NCI-H1105 (cell line): ENCODE data around the gene HDGF.

Experiments used
- DNase-seq: peaks from one replicate; lab custom pipeline; 2025; lab: John Stamatoyannopoulos, UW

The HDGF gene

DNA sequence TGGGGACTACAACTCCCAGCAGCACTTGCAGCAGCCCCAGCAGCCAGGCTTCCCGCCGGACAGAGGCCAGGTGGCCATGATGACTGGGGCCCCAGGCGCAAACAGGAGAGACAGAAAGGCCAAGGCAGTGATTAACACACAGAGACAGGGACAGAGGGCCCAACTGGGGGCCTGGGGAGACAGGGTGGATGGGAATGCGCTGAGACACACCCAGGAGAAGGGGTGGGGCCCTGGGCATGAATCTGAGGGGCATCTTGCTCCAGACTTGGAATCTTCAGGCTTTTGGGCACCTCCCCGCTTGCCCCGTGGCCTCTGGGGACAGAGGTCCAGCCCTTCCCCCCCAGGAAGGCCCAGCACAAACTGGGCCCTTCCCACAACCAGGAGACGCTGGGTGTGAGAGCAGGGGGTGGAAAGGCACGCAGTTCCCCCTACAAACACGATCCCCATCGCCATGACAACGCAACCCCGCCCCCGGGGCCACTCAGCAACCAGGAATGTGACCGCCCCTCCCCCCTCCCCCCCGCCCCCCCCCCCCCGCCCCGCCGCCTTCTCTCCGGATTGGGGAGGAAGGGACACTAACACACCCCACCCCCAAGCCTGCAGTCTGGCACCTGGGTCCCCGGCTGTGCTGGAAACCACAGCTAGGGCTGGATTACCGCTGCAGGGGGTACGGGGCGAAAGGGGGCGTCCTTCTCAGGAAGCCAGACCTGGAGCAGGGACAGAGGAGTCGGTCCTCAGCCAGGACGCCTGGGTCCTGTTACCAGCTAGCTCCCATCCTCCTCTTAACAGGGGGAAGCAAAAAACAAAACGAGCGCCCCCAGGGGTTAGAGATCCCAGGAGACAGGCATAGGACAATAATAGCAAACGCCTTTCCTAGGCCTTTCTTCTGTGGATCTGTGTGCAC is 4.5 kb downstream of the HDGF start:
- DNase-seq, result peak; percentile 55

DNA sequence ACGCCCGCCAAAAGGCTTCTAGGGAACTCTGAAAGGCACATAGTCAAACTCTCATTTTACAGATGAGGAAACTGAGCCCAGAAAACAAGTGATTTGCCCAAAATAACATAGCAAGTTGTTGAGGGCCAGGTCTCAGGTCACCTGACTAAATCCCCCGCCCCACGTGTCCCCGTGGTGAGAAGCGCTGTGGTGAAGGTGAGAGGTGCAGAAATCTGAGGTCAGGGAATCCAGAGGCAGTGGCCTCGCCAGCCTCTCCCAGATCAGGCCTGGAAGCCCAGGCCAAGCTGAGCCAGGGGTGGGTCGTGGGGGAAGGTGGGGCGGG is 5.1 kb downstream of the HDGF start:
- DNase-seq, result no peak

DNA sequence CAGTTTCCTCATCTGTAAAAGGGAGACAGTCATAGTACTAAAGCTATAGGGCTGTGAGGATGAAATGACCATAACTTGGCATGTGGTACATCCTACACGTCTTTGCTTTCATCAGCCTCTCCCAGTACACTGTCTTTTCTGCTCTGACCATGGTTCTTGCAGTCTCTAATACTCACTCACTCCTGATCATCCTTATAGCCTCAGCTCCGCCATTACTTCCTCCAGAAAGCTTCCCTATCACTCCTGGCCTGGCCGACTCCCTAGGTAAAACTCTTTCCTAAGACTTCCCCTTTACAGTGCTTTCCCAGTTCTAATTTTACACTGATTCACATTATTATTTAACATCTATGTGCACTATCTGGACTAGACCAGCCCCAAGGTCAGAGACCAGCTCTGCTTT is 5.6 kb downstream of the HDGF start:
- DNase-seq, result no peak

DNA sequence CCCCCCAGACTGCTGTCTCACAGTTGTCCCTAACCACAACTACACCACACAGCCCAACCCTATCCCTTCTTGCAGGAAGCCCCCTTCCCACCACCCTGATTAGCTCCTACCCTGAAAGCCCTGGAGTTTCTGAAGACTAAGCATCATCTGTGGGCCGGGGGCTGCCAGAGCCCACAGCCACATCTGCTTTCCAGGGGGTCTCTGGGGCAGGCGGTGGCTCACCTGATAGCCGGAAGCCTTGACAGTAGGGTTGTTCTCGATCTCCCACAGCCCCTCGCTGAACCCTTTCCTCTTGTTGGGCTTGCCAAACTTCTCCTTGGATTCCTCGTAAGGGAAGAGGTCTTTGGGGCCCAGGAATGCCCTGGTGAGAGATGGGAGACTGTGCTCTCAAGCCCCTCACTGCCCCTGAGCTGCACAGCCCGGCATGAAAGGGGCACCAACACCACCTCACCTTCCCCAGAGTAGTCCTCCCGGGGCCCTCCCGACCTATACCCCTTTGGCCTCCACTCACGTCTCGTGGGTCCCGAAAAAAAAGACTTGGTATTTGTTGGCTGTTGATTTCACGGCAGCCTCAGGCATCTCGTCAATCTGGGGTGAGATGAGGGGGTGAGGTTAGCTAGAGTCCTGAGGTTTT is 6.6 kb downstream of the HDGF start:
- no peak for DNase-seq

DNA sequence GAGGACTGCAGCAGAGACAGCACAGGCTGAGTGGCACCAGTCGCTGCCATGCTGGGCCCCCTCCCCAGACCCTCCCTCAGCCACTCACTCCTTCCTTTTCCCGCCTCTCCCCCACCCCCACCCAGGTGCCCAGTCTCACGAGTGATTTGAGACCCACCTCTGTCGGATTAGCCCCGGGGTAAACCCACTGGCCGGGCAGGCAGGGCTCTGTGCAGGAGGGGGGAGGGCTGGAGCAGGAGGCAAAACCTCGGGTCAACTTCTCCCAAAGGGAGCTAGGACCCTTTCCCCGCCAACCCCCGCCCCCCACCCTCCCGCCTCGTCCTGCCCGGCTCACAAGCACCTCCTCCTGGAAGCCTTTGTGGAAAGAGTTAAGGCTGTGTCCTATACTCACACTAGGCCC is 7.1 kb downstream of the HDGF start:
- no peak for DNase-seq

DNA sequence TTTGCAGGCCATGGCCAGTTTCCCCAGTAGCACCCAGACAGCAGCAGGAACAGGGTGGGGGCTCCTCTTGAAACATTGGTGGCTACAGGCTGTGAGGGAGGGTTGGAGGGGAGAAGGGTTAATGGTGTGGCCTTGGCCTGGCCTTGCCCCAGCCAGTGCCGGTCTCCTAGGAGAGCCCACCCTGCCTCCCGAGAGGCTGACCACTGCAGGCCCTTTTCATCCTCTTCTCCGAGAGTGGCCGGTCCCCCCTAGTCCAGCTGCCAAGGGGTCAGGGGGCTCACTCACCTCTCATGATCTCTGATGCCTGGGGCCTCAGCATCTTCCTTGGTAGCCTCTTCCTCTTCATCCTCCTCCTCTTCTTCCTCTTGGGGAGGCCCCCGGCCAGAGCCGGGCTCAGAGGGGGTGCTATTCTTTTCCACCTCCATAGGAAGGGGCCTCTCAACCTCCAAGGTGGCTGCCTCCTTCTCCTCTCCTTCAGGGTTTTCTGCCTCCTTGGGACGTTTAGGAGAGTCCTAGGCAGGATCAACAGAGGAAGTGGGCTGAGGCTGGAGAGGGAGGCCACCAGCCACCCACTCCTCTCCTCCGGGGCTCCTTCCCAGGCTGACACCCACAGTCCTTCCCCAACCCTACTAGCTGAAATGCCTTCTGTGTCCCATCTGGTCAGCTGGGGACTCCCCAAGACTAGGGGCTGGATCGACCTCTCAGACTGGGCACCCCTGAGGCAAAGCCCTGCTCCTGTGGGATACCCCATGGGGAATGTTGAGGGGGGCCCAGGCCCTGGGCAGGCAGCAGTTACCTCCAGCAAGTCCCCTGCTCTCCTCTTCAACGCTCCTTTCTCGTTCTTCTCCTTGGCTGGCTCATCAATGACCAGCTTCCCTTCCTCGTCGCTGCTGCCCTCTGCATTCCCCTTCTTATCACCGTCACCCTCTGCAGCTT is 7.8 kb downstream of the HDGF start:
- no peak for DNase-seq

DNA sequence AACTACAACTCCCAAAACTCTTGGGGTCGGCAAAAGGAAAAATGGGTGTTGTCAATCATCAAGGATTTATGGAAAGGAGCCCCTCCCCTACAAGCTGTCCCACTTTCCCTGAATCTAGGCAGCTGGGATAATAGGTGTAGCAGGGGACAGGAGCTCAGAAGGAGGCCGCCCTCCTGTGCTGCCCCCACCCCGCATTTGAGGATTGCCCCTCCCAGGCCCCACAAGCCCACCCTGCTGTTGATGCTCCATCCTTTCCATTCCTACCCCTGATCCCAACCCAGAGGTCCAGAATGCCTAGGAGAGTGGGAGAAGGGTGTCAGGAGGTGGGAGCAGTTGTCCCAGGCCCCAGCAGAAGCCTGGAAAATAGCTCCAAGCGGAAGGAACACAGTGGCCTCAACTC is 8.7 kb downstream of the HDGF start:
- no peak for DNase-seq

DNA sequence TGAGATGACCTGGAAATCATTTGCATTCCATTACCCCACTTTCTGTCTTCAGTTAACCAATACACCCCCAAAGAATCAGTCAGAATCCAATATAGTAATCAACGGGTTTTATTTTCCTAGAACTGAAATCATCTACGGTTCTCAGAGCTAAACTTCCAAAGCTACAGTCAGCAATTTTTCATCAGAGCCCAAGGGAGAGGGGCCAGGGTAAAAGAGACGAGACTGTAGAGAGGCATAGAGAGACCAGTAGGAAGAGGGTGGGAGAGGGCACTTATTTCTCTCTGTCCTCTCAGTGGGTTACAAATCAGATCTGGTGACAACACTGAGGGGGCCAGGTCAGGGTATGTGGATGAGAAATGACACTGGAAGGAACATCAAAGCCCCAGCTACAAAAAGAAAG is 9.5 kb downstream of the HDGF start:
- DNase-seq, result no peak

DNA sequence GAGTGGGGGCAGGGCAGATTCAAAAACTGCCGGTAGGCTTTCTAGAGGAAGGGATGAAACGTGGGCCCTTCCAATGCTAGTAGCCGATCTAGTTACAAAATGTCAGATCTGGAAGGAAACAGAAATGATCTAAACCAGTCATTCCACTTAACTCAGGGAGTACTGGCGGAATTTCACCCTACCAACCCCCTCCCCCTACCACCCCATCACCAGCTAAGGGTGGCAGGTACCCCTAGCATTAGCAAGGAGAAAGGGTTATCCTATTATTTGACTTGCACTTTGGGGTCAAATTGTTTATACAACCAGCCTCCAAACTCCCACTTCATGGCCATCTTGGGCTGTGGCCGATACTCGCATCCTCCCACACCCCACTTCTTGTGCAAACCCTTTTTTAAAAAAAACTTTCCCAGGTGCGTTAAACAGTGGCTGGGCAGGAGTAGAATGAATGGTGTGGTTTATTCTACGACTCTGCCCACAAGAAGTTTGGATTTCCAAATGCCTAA is 9.9 kb downstream of the HDGF start:
- no peak for DNase-seq

DNA sequence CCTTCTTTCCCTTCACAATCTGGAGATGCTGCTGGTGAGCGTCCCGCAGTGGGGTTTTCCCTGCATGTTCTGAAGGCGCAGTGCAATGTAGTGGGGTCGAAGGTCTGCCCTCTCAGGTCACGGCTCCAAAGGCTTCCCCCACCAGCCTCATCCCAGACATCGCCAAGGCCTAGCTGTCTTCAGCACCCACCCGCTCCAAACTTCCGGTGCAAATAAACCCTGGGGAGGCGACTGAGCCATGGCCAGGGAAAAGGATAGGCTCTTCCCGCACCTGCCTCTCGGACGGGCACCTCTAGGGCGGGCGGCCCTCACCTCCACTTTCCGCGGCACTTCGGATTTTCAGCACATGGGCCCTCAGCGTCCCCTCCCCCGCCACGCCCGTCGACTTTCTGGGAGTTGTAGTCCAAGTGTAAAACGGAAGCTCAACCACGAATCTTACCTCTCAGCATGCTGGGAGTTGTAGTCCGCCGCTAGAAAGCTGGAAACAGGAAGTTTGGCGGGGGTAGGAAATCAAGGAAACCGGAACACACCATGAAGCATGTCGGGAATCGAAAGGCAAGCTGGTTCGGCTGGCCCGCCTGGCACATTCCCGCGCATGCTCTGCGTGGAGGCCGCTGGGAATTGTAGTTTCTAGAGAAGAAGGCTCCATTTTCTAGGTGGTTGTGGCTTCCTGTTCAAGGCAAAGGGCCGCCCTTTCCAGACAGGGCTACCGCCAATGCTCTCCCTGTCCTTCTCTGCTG is 10.6 kb downstream of the HDGF start, which contains the start of gene MRPL24:
Gene MRPL24, minus strand, starts transcription at position 348 of the 740 bp plus-strand sequence. CDS start 2,384 bp downstream, outside the sequence.
- peak; percentile 99 for DNase-seq

DNA sequence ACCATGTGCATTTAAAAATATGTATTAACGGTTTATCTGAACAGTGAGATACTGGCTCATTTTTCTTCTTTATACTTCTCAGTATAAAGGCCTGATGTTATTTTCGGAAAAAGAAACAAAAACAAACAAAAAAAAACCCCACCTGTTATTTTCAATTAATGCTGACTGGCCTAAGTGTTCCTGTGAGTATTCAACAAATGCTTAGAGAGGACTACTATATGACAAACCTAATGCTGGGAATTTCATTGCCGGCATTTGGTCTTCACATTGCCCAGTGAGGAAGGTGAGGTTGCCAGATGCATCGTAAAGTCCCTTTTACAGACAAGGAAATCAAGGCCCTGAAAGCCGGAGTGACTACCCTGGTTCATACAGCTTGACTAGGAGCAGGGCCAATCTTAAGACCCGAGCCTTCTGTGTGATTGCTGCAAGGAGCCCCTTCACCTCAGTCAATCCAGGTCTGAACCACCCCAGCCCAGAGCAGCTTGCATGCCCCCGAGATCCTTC is 11.2 kb downstream of the HDGF start:
- DNase-seq, result no peak

DNA sequence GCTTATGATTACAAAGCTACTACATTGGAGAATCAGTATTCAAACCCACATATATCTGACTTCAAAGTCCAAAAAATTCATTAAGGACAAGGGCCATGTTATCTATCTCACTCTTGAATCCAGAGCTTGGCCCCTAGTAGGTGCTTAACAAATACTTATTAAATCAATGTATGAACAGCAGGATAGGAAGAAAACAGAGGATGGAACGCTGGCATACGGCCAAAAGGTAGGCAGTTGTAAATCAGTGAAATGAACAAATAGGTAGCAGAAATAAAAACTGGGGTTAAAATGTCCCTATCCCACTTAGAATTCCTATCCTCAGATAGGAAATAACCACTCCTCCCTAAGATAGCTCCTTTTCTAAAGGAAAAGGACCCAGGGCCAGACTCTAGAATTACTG is 12.6 kb downstream of the HDGF start:
- no peak for DNase-seq

DNA sequence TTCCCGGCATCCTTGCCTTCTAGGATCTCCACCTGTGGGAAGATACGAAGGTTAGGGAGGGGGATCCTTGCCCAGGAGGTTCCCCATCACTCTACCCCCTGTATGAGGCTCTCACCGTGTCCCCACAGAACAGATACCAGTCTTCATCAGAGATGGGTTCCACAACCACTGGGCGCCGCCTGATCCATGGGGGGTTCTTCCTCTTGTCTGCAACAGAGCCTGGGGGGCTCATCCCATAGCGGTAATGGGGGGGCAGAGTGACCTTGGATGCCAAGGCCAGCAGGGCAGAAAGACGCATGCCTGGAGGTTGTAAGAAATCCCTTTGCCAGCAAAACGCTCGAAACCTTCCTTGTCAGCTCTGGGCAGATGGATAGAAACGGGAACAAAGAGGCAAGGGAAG is 13.1 kb downstream of the HDGF start:
- DNase-seq, result no peak

DNA sequence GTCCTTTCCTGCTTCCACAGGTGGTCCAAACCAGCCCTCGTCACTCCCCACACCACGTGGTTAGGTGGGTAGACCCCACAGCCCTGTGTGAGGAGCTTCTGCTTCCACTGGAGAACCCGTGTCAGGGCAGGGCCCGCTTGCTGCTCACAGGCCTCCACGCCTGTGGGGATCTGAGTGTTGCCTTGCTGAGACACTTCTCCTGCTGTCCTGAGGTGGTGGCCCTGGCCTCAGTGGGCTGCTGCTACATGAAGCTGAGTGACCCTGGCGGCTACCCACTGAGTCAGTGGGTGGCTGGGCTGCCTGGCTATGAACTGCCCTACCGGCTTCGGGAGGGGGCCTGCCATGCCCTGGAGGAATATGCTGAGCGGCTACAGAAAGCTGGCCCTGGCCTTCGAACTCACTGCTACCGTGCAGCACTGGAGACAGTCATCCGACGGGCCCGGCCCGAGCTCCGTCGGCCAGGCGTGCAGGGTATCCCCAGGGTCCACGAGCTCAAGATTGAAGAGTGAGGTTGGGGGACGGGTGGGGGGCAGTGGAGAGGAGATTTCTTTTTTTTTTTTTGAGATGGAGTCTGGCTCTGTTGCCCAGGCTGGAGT is 17.4 kb downstream of the HDGF start:
- no peak for DNase-seq

DNA sequence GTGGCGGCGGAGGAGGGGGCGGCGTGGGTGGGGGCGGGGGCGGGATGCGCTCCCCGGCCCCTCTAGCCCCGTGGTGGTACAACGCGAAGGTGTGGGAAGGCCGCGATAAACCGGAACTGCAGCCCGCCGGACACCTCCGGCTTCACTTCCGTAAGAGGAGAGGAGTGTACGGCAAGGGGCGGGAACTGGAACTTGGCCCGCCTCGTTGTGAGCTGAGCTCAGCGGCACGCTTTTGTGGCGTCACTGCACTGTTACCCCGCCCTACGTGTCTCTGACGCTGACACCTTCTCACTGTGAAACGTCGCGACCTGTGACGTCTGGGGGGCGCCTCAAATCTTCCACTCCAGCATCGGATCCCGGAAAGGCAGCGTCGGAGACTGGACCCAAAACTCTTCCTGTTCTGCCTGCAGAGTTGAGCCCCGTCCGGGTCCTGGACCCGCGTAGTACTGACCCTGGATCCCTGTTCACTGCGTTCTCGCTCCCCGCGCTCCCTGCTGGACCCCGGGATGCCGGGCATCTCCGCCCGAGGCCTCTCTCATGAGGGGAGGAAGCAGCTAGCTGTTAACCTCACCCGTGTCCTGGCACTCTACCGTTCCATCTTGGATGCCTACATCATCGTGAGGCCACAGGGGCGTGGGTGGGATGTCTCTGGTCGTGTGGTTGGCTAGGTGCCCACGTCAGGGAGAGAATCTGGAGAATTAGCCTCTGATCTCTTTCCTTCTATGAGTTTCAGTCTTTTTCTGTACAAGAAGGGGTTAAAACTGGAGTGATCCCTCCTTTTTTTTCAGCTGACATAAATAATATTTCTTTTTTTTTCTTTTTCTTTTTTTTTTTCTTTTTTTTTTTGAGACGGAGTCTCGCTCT is 22.6 kb downstream of the HDGF start, which contains the start of gene ISG20L2:
Gene ISG20L2, minus strand, starts transcription at position 168 of the 864 bp plus-strand sequence. CDS start 1,114 bp downstream, outside the sequence.
- DNase-seq, result peak; percentile 97

DNA sequence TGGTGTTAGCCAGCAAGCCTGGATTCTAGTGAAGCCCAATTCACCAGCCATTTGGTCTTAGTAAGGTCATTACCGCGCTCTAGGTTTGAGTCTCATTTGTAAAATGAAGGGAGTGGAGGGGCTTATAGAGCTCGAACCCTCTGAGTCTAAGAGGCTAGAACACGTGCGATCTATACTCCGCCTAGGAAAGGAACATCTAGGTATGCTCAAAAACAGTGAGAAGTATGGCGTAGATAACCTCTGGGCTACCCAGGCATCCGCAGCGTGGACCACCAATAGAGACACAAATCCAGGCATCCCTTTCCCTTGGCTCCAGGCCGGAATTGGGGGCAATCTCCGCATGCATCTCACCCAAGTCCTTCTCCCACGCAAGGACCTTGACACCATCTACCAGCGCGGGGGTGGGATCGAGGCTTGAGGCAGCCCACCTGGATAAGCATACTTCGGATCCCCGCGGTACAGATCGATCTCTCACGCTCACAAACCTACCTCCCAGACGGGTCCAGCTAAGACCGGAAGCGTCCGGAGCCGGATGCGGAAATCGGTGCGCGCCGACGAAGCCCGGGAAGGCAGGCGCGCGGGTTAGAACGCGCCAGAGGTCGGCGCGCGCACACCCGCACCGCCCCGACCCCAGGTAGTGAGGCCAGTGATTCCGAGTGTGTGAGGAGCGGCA is 23.4 kb downstream of the HDGF start, which contains the start of gene METTL25B:
Gene METTL25B, plus strand, starts transcription at position 544 of the 673 bp plus-strand sequence. CDS start 636 bp downstream, outside the sequence.
- peak; percentile 78 for DNase-seq

DNA sequence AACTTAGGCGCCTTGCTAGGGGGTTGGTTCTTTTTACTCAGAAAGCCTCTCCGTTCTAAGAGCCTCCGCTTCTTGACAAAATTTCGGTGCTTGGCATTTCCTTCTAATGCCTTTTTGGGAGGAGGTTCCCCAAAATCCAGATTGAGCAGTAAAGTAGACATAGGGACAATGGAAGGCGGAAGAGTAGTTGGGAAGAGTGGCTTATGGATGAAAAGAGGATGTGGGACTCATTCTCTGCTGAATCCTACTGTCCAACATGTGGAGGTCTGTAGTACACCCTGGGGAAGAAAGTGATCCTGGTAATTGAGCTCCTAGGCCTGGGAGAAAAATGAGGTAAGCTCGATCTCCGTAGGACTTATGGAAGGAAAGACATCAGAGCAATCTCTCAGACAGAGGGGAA is 24.0 kb downstream of the HDGF start:
- DNase-seq, result no peak

DNA sequence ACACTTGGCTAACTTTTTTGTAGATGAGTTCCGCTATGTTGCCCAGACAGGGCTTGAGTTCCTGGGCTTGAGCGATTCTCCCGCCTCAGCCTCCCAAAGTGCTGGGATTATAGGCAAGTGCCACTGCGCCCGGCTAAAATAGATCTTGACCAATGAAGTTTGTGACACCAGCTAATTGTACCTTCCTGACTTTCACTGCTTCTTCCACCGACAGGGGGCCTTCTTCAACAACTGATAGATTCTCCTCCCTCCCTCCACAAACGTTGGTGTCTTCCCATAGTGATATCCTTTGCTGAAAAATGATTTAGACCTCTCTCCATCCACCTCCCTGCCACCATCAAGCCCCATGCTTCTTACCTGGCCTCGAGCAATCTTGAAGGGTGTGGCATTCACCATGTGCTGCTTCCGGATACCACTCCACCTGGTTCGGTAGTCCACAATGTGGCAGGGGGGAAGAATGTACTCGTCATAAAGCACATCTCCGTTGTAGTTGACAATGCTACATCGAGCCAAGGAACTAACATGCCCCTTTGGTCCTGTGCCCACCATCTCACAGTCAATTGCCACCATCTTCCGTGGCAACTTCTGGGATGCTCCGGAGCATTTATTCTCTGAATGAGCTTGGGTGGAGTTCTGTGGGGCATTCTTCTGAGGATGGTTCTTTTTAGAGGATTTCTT is 24.8 kb downstream of the HDGF start:
- DNase-seq, result no peak
